Karpas-422 (cell line): ENCODE results near the gene EMC1. TPM values are rescaled to one million over a fixed set of nuclear protein-coding genes. Genes with fewer than 3 reads are reported as not detected.
"Not testable (repeated sequence)": the region's sequence is repeated elsewhere in the genome, so short reads cannot be mapped to it uniquely, and the experiment has no call there.

Source experiments
- DNase-seq: peaks from one replicate; pipeline ENCODE4 v3.0.0-alpha.2; 2015
- H2AFZ ChIP-seq: fragments of 200-600 bp; sonication (generic); 2 replicates; pipeline ENCODE4 v1.6.1; 2014; ENCODE audit warnings: antibody characterized with exemption, low read length, mixed read lengths
- H3K27ac ChIP-seq: fragments of 200-600 bp; sonication (generic); 2 replicates; pipeline ENCODE4 v1.5.1; 2014; ENCODE audit warnings: mild to moderate bottlenecking, low read length, moderate library complexity
- H3K27me3 ChIP-seq: fragments of 200-600 bp; sonication (generic); 2 replicates; pipeline ENCODE4 v1.6.1; 2014; ENCODE audit warnings: low read length, mixed read lengths
- H3K36me3 ChIP-seq: fragments of 200-600 bp; sonication (generic); 2 replicates; pipeline ENCODE4 v1.6.1; 2014; ENCODE audit warnings: low read length, mixed read lengths; ENCODE audit not compliant: insufficient read depth
- H3K4me1 ChIP-seq: fragments of 200-600 bp; sonication (generic); 2 replicates; pipeline ENCODE4 v1.6.1; 2014; ENCODE audit warnings: mild to moderate bottlenecking, low read length, mixed read lengths
- H3K4me2 ChIP-seq: fragments of 200-600 bp; sonication (generic); 2 replicates; pipeline ENCODE4 v1.6.1; 2014; ENCODE audit warnings: low read length, low read depth, mild to moderate bottlenecking; ENCODE audit not compliant: poor library complexity, severe bottlenecking
- H3K4me3 ChIP-seq: fragments of 200-600 bp; sonication (generic); 2 replicates; pipeline ENCODE4 v1.5.1; 2014; ENCODE audit warnings: mild to moderate bottlenecking, antibody characterized with exemption, low read length, mixed read lengths
- H3K79me2 ChIP-seq: fragments of 200-600 bp; sonication (generic); 2 replicates; pipeline ENCODE4 v1.6.1; 2014; ENCODE audit warnings: mild to moderate bottlenecking, low read length, mixed read lengths
- H3K9ac ChIP-seq: fragments of 200-600 bp; sonication (generic); 2 replicates; pipeline ENCODE4 v1.6.0; 2014; ENCODE audit warnings: low read length
- H3K9me2 ChIP-seq: fragments of 200-600 bp; sonication (generic), shearing (Covaris generic); replicated peaks from 2 replicates; pipeline ENCODE4 v1.6.0; 2014; ENCODE audit warnings: mild to moderate bottlenecking, low read length, moderate library complexity; ENCODE audit not compliant: insufficient read depth
- H3K9me3 ChIP-seq: fragments of 300-700, 200-600 bp; sonication (generic); 2 replicates; pipeline ENCODE4 v1.6.1; 2014; ENCODE audit warnings: low read length, mixed read lengths
- H4K20me1 ChIP-seq: fragments of 200-600 bp; sonication (generic); 2 replicates; pipeline ENCODE4 v1.6.1; 2014; ENCODE audit warnings: mild to moderate bottlenecking, antibody characterized with exemption, low read length, low read depth; ENCODE audit not compliant: insufficient read depth
- total RNA-seq: library from RNA; depleted of rRNA; stranded (reverse); fragments of >200 nt; shearing (Covaris generic); gene quantifications from 2 replicates; pipeline ENCODE4 v1.2.3, GENCODE V29; 2014; ENCODE audit warnings: low replicate concordance

Gene EMC1
- total RNA-seq, 1 experiment from 2014 or later: 22.8 TPM

GRCh38 chr1:19231736-19232523, 19.4 kb downstream of the EMC1 start:
- H3K27me3 ChIP-seq, H2AFZ ChIP-seq, H4K20me1 ChIP-seq, H3K9ac ChIP-seq, H3K4me2 ChIP-seq, H3K4me1 ChIP-seq, H3K27ac ChIP-seq, H3K9me3 ChIP-seq, H3K9me2 ChIP-seq, H3K79me2 ChIP-seq, DNase-seq, H3K4me3 ChIP-seq: not testable (repeated sequence)
- H3K36me3 ChIP-seq: peaks cover 34% of the 10 kb centered on the region

DNA sequence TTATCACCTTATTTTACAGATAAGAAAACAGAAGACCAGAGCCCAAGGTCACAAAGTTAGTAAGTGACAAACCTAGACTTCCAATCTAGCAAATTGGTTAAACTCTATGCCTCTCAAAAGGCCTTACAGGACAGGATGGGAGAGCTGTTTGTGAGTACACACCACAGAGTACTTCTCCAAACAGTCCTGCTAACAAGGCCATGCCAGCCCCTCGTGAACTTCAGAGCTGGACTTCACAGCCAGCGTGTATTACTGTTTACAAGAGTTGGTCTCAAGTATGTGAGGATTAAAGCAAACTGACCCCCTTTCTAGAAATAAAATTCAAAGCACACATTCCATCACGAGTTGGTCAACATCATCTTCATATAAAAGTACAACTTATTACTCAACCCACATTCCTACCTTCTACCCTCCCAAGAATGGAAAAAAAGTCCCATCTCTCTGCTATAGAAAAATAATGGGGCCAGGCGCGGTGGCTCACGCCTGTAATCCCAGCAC, 21.4 kb downstream of the EMC1 start:
- no peaks in the 10 kb centered on the region for H4K20me1 ChIP-seq
- H3K4me3 ChIP-seq: no peak overlapping the region
- H3K9me2 ChIP-seq: no peaks in the 10 kb centered on the region
- H2AFZ ChIP-seq: no peak overlapping the region
- no peak overlapping the region for H3K27ac ChIP-seq
- H3K4me2 ChIP-seq: no peak overlapping the region
- no peaks in the 10 kb centered on the region for H3K9me3 ChIP-seq
- H3K9ac ChIP-seq: no peak overlapping the region
- DNase-seq: no peak
- H3K79me2 ChIP-seq: peaks cover 10% of the 10 kb centered on the region; the same call in 1 of the 2 replicates
- H3K27me3 ChIP-seq: no peaks in the 10 kb centered on the region
- H3K36me3 ChIP-seq: peaks cover 42% of the 10 kb centered on the region
- H3K4me1 ChIP-seq: no peaks in the 10 kb centered on the region

DNA sequence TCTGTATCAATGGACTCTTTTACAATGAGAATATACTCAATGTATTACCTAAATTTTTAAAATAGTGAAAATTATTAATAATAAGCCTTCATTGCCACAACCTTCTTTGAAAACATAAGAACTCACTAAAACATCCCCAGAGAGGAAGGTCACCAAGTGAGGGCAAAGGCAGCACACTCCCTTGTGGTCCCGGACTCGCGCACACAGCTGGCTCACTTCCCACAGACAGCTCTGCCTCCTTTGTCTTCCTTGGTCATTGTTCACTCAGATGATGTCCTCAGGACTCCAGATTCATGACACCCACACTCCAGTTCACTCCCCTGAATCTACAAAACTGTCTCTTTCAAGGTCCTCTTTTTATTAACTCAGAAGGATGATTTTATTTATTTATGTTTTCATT, 22.1 kb downstream of the EMC1 start:
- H4K20me1 ChIP-seq: no peaks in the 10 kb centered on the region
- no peaks in the 10 kb centered on the region for H3K4me1 ChIP-seq
- no peak overlapping the region for H3K27ac ChIP-seq
- no peaks in the 10 kb centered on the region for H3K27me3 ChIP-seq
- H2AFZ ChIP-seq: no peak overlapping the region
- DNase-seq: no peak
- H3K9me3 ChIP-seq: no peaks in the 10 kb centered on the region
- H3K9ac ChIP-seq: no peak overlapping the region
- H3K4me2 ChIP-seq: no peak overlapping the region
- H3K4me3 ChIP-seq: no peak overlapping the region
- H3K9me2 ChIP-seq: no peaks in the 10 kb centered on the region
- peaks cover 10% of the 10 kb centered on the region; the same call in 1 of the 2 replicates for H3K79me2 ChIP-seq
- peaks cover 42% of the 10 kb centered on the region for H3K36me3 ChIP-seq

DNA sequence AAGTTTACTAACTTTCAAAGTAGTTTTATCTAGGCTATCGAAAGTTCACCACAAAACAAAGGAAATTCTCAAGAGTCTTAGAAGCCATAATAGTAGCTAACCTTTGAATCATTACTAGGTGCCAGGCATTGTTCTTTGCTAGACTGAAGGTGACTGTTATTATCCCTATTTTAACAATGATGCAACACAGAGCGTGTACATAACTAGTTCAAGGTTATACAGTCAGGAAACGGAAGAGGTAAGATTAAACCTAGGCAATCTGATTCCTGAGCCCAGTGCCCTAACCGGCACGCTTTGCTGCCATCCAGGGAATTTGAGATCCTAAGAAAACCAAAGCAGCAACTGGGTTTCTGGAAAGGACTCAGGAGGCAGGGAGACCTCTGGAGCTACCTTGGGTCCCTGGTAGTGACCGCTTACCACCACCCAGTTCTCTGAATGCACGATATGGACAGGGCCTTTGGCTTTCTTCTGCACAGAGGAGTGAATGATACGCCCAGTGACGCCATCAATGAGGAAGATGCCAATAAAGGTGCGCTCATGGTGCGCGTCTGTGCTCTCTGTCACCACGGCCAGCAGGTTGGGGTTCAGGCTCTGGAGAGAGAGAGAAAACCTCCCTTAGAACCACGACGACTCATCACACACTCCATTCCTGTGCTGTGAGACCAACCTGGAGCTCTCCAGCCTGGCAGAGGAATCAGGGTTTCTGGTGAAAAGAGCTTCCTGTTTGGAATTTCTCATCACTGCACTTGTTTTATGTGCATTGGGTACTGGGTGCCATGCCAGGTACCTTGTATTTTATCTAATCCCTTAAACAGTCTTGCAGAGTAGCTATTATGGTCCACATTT, 28.1 kb downstream of the EMC1 start:
- no peak overlapping the region for H3K4me2 ChIP-seq

DNA sequence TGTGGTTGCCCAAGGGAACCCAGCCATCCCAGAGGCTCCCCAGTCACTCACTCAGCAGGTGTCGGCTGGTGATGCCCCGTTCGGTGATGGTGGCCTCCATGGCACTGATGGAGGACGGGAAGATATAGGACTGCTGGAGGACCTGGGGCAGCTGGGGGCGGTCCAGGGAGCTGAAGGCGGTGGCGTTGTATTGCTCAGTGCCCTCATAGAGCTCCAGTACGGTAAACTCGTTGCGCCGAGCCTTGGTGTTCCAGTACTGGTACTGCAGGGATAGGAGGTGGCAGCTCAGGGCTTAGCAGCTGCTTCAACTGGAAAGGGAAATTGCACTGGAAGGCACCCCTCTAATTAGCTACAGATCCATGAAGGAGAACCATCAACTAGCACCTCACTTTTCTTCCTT, 28.8 kb downstream of the EMC1 start:
- no peaks in the 10 kb centered on the region for H4K20me1 ChIP-seq
- H3K9ac ChIP-seq: no peak overlapping the region
- no peak overlapping the region for H3K4me3 ChIP-seq
- H3K4me1 ChIP-seq: no peaks in the 10 kb centered on the region
- H2AFZ ChIP-seq: no peak overlapping the region
- no peak overlapping the region for H3K4me2 ChIP-seq
- no peak for DNase-seq
- no peak overlapping the region for H3K27ac ChIP-seq
- H3K36me3 ChIP-seq: peaks cover 52% of the 10 kb centered on the region
- no peaks in the 10 kb centered on the region for H3K9me2 ChIP-seq
- H3K9me3 ChIP-seq: no peaks in the 10 kb centered on the region
- H3K79me2 ChIP-seq: peaks cover 12% of the 10 kb centered on the region; the same call in 1 of the 2 replicates
- H3K27me3 ChIP-seq: no peaks in the 10 kb centered on the region

More for the DNA sequence above, 28.1 kb downstream of the EMC1 start:
- H3K36me3 ChIP-seq: peaks cover 50% of the 10 kb centered on the region
- no peaks in the 10 kb centered on the region for H3K9me2 ChIP-seq
- no peaks in the 10 kb centered on the region for H3K4me1 ChIP-seq
- peaks cover 8% of the 10 kb centered on the region; the same call in 1 of the 2 replicates for H3K79me2 ChIP-seq
- no peak overlapping the region for H3K4me3 ChIP-seq
- H3K9me3 ChIP-seq: no peaks in the 10 kb centered on the region
- no peaks in the 10 kb centered on the region for H4K20me1 ChIP-seq
- H3K27me3 ChIP-seq: no peaks in the 10 kb centered on the region
- no peak for DNase-seq
- H3K9ac ChIP-seq: no peak overlapping the region
- H3K27ac ChIP-seq: no peak overlapping the region
- H2AFZ ChIP-seq: no peak overlapping the region

DNA sequence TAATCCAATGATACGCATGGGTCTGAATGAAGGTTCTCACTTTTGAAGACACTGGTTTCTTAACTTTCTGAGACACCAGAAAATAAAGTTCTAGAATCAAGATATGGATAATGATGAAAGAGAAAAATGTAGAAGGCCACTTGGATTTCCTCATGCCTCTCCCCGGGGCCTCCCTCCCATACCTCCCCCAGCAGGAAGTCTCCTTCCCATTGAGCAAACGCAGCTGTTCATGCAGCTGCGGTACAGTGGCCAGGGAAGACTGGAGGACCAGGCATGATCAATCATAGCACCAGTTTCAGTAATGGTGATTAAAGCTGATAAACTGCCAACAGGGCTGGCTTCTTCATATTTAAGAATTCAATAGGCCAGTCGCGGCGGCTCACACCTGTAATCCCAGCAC, 30.3 kb downstream of the EMC1 start:
- Histone ChIP-seq H3K4me1 (no peaks in the 10 kb centered on the region), H3K79me2 (peaks cover 21% of the 10 kb centered on the region), H3K4me3 (no peak overlapping the region), H3K4me2 (no peak overlapping the region), H2AFZ (no peak overlapping the region), H3K27ac (no peak overlapping the region), H4K20me1 (no peaks in the 10 kb centered on the region), H3K36me3 (peaks cover 44% of the 10 kb centered on the region), H3K9ac (no peak overlapping the region), H3K27me3 (no peaks in the 10 kb centered on the region), H3K9me3 (no peaks in the 10 kb centered on the region), H3K9me2 (no peaks in the 10 kb centered on the region)
- no peak for DNase-seq

DNA sequence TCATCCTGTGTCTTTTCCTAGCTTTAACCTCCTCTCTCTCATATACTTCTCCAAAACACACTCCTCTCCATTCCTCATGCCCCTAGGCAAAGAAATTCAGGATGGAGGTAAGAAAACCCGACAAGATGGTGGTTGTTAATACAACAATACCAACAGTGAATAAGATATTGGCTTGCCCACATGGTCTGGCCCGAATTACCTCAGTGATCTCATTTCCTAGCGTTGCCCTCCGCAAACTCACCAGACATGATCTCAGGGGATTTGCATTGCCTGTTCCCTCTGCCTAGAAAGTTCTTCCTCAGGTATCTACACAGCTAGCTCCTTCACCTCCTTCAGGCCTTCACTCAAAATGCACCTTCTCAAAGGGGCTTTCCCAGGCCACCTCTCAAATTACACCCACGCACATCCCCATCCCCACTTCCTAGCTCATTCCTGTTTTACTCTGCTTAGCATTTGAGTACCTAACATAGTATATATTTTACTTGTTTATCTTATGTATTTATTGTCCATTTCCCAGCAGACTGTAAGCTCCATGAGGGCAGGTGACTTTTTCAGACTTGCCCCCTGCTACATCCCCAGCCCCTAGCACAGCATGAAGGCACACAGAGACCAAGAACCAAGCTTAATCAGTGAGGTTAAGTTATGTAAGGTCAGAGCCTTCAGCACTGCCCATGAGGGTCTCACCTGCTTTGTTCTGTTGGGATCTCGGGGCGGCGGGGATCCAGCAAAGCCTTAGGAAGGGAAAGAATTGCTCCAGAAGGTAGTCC, 31.1 kb downstream of the EMC1 start:
- Histone ChIP-seq H3K4me3 (no peak overlapping the region), H3K9me2 (no peaks in the 10 kb centered on the region), H2AFZ (no peak overlapping the region), H3K9ac (no peak overlapping the region), H3K27ac (no peak overlapping the region), H3K4me2 (no peak overlapping the region), H3K36me3 (peaks cover 41% of the 10 kb centered on the region; the same call in 1 of the 2 replicates), H3K9me3 (no peaks in the 10 kb centered on the region), H3K79me2 (peaks cover 27% of the 10 kb centered on the region), H3K4me1 (no peaks in the 10 kb centered on the region), H3K27me3 (no peaks in the 10 kb centered on the region), H4K20me1 (no peaks in the 10 kb centered on the region)
- DNase-seq: no peak
